Measurements from ENCODE around the gene NSG1.

DNA sequence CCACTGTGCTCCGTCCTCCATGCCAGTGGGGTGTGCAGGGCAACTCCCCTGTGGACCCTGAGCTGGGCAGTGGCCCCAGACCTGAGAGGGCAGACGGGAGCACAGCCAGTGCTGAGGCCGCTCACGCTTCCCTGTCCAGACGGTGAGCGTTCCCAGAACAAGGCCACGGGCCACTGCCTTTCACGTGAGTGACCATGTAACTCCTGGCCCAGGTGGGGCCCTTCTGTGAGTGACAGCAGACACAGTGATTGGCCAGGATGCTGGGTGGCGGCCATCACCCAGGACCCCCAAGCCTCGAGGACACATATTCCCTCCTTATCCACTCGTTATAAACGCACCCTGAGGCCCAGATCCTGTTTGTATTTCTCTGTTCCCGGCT lies 10.5 kb downstream of the NSG1 start:
- no peak for TF ChIP-seq SMC3 (IDR thresholded peaks at IDR 0.05; ENCODE audit: low read depth, low read length)
- TF ChIP-seq, protein P1, sequence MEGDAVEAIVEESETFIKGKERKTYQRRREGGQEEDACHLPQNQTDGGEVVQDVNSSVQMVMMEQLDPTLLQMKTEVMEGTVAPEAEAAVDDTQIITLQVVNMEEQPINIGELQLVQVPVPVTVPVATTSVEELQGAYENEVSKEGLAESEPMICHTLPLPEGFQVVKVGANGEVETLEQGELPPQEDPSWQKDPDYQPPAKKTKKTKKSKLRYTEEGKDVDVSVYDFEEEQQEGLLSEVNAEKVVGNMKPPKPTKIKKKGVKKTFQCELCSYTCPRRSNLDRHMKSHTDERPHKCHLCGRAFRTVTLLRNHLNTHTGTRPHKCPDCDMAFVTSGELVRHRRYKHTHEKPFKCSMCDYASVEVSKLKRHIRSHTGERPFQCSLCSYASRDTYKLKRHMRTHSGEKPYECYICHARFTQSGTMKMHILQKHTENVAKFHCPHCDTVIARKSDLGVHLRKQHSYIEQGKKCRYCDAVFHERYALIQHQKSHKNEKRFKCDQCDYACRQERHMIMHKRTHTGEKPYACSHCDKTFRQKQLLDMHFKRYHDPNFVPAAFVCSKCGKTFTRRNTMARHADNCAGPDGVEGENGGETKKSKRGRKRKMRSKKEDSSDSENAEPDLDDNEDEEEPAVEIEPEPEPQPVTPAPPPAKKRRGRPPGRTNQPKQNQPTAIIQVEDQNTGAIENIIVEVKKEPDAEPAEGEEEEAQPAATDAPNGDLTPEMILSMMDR (IDR thresholded peaks at IDR 0.05) = no peak
- TF ChIP-seq RAD21 (IDR thresholded peaks at IDR 0.05; ENCODE audit: low read length) = no peak
- TF ChIP-seq NFIC (IDR thresholded peaks at IDR 0.05; ENCODE audit: borderline replicate concordance) = no peak
- TF ChIP-seq YY1 (IDR thresholded peaks at IDR 0.05; ENCODE audit: low read depth) = no peak
- TF ChIP-seq GATA2 (CRISPR knock-in tag; IDR thresholded peaks at IDR 0.05) = no peak
